Activated CD8-positive, alpha-beta memory T cell treated with anti-CD3 and anti-CD28 coated beads for 48 hours (primary cell): Measurements from ENCODE around the gene FGFR3.
"Not testable (repeated sequence)": the region's sequence is repeated elsewhere in the genome, so short reads cannot be mapped to it uniquely, and the experiment has no call there.

Source experiments
- DNase-seq, 3 experiments: peaks; one replicate each; pipeline ENCODE4 v3.0.0-alpha.2; 2020; ENCODE audit warnings: low read depth in 2 of 3, low spot score in 2 of 3

FGFR3 gene

DNA sequence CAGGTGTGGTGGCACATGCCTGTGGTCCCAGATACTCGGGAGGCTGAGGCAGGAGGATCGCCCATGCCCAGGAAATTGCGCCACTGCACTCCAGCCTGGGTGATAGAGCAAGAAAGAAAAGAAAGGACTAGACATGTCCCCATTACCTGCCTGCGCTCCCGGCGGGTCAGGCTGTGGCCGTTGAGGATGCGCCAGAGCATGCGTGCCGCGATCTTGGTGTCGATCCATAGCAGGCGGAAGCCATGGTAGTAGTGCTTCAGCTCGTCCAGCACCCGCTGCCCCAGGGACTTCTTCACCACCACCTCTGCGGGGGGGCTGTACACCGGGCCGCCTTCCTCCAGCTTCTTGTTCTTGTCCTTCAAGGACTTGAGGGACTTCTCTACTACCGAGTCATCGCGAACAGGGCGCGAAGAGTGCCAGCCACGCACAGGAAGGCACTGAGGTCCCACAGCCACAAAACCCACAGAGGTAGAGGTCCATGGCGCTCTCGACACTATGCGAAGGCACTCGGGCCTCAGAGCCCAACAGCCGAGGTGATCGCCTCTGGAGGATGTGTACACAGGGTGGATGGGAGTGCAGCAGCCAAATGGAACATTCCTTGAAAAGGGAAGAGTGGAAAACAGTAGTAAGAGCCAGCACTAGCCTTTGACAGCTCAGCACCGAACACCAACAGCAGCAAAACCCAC is 48.3 kb downstream of the FGFR3 start:
- no peak for DNase-seq

DNA sequence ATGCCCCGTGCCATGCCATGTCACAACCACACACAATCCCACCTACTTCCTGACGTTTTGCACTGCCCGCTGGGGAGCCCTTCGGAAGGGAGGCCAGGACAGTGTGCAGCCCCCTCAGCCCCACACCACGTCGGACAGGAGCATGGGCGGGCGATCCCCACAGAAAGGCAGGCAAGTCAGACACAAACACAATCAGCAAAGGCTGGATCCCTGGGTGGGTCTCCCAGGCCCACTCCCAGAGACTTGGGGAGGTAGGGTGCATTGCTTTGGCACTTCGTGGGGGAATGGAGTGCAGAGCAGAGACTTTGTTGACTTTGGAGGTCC is 48.8 kb downstream of the FGFR3 start:
- no peak for DNase-seq

DNA sequence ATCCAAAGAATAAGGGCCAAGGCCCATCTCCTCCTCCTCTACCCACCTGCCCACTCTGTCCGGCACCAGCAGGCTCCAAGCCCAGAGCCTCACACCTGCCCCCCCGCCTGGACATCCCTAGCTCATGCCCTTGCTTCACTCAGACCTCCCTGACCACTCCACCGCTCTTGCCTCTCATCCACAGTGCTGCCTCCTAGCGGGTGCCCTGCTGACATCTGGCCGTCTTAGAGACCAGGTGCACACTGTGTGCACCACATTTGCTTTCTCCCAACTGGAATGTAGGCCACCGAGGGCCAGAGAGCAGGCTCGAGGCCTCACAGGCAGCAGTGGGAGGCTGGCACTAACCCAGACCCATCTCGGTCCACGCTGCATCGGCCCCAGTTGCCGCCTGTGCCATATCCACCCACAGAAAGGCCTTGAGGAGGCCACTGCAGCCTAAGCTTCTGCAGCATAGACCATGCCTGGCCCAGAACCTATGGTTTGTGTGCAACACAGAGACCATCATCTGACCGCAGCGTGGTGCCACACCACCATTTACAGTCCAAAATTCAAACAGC is 49.3 kb downstream of the FGFR3 start:
- no peak for DNase-seq

DNA sequence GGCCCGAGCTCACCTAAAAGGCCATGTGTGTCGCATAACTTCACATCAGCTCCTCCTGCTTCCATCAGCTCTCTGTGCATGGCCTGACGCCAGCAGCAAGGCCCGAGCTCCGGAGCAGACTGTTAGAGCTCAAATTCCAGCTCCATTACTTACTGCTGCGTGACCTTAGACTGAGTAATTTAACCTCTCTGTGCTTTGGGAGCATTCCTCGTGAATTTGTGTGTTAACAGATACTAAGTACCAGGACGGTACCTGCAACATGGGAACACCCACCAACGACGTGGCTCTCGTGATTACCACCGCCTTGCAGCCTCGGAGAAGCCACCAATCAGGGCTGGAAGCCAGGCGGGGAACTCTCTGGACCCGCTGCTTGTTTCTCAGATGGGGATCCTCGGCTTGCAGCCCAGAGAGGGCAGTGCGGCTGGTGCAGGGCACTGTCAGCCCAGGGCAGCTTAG is 49.9 kb downstream of the FGFR3 start:
- no peak for DNase-seq

DNA sequence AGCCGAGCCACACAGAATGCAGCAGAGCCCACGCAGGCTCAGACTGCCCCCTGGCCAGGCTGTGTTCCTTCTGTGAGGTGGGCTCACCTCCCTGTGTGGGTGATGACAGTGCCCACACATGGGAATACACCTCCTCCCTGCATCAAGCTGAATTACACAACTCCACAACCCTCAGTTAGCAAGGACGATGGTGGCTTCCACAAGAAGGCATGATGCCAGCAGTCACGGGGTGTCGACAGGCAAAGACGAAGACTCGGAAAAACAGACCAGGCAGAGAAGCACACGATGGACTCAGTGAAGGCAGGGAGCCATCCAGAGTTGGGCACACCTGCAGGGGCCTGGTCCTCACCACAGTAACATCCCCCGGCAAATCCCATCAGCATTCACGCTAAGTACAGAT is 50.8 kb downstream of the FGFR3 start:
- DNase-seq: no peak

DNA sequence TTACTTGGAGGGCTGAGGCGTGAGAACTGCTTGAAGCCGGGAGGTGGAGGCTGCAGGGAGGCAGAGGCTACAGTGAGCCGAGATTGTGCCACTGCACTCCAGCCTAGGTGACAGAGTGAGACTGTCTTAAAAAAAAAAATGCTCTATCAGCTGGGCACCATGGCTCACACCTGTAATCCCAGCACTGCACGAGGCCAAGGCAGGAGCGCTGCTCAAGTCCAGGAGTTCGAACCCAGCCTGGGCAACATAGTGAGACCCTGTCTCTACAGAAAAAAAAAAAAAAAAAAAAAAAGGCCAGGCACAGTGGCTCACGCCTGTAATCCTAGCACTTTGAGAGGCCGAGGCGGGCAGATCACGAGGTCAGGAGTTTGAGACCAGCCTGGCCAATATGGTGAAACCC is 51.5 kb downstream of the FGFR3 start:
- DNase-seq: not testable (repeated sequence)

DNA sequence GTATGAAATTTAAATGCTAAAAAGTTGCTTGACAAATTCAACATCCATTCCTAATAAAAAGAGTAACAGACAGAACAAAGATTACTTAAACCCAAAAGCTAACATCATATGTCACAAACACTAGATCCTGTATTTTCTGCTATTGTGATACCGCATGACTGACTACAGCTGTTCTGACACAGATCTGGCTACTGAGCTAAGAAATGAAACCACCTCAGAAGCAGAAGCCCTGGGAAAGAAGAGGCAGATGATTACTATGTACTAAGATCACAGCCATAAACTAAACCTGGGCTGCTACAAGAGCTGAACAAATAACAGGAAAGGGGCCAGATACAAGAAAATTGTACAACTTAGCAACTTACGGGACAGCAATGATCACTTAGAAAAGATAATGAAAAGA is 53.5 kb downstream of the FGFR3 start:
- no peak for DNase-seq

DNA sequence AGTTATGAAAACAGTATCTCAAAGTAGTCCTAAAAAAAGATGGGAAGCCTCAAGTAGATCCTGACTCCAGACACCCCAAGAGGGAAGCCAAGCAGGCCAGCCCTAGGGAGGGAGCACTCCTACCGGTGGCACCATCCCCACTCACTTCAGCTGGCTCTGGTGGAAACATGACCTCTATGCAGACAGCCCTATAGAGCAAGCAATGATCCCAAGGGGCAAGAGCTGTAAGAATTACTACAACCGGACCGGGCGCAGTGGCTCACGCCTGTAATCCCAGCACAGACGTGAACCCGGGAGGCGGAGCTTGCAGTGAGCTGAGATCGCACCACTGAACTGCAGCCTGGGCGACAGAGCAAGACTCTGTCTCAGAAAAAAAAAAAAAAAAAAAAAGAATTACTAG is 57.2 kb downstream of the FGFR3 start:
- DNase-seq: no peak

DNA sequence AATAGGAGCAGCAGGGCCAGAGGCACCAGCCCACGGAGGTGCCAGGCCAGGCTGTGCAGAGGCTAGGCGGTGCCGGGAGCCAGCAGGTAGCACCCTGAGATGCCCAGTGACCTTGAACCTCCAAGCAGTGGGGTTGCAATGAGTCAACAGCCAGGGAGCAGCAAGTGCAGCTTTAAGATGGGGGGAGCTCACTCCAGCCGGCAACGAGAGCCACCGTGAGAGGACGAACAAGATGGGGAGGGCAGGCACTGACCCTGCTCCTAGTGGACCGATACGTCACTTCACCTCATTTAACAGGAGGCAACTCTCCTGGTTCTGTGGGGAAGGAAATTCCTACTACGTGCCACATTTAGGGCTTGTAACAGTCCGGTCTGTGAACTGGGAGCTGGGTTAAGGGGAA is 58.1 kb downstream of the FGFR3 start:
- no peak for DNase-seq

DNA sequence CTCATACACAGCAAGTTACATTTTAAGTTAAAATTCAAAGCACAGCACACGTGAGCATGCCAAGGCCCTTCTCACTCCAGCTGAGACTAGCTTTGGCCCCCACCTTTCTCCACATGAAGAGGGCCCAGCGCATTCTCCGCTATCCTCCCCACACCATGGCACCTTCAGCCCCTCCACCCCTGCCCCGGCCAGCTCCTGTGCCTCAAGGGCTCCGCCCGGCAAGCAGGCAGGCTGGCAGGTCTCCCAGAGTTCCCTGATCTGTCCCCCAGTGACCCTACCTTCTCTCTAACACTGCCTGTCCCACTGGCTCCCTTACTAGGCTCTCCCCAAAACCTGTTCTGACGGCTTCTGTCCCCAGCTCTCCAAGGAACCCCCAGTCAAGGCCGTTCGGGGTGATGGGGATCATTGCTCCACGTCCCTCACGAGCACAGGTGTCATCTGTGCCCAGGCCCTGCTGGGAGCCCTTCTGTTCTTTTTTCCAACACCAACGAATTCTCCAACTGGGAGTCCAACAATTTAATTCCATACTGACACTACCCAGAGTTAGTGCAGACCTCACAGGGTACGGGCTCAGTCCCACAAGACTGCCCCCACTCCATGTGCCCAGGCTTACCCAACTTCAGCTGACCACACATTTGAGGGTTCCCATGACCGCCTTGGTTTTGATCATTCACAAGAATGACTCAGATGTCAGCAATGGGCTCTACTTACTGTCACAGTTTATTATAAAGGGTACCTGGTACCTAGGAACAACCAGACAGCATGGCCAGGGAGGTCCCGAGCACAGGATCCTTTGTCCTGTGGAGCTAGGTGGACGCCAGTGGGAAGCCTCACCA is 58.7 kb downstream of the FGFR3 start:
- no peak for DNase-seq

DNA sequence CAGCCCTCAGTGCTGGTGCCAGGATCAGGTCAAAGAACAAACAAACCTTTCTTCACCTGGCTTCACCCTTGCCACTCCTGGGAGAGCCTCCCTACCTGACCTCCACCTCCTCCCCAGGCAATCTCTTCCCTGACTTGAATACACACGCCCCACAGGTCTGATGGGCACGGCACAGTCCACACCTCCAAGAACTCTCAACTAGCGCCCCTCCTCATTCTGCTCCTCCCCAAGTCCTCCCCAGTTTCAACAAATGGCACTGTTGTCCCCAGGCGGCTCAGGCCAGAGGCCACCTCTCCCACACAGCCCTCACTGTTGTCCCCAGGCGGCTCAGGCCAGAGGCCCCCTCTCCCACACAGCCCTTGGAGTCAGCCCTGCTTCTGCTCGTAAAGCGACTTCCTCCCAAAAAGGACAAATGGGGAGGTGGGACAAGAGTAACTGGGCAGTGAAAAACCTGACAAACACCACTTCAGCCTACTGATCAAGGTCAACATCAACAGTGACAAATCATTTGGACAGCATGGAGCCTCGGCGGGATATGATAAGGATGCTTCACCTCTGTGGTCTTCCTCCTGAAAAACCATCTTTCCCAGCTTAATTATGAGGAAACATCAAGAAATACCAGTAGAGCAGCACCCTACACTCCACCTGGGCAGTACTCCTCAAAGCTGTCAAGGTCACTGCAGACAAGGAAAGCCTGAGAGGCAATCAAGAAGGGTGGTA is 60.0 kb downstream of the FGFR3 start:
- no peak for DNase-seq

DNA sequence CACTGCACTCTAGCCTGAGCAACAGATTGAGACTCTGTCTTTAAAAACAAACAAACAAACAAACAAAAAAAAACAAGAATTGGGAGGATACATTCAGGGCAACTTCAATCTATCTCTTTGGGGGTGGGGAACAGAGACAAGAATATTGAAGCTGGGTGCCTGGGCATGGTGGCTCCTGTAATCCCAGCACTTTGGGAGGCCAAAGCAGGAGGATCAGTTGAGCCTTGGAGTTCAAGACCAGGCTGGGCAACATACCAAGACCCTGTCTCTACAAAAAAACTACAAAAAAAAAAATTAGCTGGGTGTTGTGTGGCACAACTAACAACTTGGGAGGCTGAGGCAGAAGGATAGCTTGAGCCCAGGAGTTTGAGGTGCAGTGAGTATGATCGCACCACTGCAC is 61.7 kb downstream of the FGFR3 start:
- no peak for DNase-seq

DNA sequence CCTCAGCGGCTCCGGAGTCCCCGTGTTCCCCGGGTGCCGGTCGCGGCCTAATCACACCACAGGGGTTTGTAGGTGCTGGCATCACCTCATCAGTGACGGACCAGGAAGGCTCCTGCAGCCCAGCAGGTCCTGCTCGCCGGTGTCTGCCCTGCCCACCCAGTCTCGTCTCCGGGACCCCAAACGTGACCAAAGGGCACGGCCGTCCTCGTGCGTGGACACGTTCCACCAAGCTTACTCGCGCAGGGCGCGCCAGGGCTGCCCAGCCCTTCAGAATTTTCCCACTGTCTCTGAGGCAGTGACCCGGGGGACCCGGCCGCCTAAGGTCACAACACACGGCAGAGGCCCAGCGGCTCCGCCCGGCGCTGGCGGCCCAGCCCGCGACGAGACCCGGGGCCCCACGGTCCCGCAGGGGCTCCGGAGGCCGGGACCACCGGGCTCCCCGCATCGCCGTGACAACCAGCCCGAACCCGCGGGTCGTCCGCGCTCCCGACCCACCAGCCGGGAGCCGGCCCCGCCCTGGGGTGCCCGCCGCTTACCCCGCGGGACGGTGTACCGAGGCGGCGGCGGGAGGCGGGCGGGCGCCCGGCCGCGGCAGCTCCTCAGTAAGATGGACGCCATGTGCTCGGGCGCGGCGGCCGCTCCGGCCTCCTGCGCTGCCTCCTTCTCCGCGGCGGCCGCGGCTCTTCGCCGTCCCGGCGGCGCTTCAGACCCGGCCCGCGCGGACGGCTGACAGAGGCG is 62.4 kb downstream of the FGFR3 start:
- no peak for DNase-seq

DNA sequence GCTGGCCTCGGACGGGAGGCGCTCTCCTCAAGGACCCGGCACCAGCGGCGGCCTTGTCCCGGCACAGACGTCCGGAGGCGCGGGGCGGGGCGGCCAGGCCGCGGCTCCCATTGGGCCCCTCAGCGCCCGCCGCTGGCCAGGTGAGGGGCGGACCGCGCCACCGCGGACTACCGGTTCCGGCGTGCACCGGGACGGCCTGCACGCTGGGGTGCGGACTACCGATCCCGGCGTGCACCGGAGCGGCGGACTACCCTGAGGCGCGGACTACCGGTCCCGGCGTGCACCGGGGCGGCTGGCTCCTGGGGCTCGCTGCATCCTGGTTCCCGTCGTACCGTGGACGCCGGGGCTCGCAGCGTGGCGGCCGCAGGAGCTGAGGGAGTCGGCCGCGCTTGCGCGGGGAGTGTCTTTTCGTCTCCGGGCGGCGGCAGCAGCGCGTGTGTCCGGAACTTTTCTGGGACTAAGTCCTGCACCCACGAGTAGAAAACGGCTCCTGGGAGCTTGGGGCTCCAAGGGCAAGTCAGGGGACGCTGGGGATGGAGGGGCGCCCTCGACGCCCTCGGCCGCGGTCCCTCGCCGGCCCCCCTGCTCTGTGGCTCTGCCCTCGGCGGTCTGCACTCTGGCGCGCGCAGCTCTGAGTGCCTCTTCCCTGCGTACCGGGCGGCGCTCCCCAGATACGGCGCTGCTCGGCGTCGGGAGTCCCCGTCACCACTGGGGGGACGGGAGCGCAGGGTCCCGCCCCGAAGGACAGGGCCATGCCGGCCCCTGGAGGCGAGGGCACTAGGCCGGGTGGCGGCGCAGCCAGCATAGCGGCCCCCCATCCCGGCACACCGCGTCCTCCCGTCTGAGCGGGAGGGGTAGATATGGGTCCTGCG is 63.2 kb downstream of the FGFR3 start, which contains the start of gene LETM1:
Gene LETM1, minus strand, starts transcription at position 86 of the 872 bp plus-strand sequence. CDS start 206 bp downstream, outside the sequence.
- DNase-seq: peak; percentile 73 to 91 (median 81)

DNA sequence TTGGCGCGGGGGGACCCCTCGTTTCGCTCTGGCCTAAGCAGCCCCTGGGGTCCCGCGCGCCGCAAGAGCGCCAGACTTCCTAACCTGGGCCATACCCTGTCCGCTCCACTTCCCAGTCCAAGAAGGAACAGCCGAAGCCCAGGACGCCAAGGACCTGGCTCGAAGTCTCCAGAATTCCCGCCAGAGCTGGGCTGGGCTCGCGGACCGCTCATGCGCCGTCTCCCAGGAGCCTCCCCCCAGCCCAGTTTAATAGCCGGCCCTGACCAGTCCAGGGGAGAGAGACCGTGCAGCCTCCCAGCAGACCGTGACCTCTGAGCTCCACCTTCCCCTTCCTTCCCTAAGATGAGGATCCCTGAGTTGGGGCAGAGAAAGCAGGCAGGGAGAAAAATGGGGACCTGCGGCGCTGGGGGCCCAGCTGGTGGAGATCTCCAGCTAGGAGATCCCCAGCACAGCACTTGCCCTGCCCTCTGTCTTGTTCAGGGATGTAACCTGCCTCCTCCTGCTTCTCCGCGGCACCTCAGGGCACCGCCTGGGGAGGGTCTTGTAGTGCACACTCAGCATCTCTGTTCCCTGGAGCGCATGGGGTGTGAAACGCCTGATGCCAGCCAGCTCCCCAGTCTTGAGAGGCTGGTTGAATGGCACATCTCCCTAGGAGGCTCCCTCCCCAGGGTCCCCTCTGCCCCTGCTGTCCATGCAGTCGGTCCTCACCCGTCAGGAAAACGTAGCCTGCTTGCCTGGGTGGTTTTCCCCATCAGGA is 64.0 kb downstream of the FGFR3 start:
- no peak for DNase-seq

DNA sequence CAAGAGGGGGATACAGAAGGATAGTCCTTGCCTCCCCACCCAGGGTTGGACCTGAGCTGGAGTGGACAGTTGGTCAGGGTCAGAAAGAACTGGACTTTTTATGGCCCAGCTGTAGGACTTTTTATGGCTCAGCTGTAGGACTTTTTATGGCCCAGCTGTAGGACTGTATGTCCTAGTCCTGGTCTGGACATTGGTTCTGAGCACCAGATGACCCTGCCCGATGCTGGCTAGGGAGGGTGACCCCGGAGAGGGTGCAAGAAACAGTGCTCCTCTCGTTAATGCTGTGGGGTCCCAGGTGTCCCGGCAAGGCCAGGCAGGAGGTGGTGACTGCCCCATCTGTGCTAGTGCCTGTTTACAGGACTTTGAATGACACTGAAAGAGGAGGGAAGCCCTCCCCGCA is 64.8 kb downstream of the FGFR3 start:
- DNase-seq: no peak
